ENCODE data around the gene RELA.
"Not testable (repeated sequence)": the region's sequence is repeated elsewhere in the genome, so short reads cannot be mapped to it uniquely, and the experiment has no call there.

RELA gene

GRCh38 chr11:65662799-65663638 lies at the start of gene RELA:
Gene RELA (minus strand): TSS chr11:65662916. CDS start chr11:65662832, 84 bp downstream.
- DNase-seq = peak; percentile 97 to 99 (median 99)

GRCh38 chr11:65711785-65712632 lies 49.3 kb upstream of the RELA start, which contains the start of gene KAT5:
Gene KAT5 (plus strand): TSS chr11:65712252. CDS start chr11:65712268, 16 bp downstream.
- DNase-seq = peak; percentile 98 to 99 (median 99)

- peak in 1 of 3 donors; percentile 11 for DNase-seq
These were observed 47.7 kb upstream of the RELA start for GRCh38 chr11:65710421-65710820.

DNA sequence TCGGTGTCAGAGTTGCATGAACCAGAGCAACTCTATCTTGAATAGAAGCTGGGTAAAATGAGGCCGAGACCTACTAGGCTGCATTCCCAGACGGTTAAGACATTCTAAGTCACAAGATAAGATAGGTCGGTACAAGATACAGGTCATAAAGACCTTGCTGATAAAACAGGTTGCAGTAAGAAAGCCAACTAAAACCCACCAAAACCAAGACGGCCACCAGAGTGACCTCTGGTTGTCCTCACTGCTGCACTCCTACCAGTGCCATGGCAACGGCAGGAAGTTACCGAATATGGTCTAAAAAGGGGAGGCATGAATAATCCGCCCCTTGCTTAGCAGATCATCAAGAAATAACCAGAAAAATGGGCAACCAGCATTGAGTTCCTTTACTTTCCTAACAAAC lies 46.9 kb upstream of the RELA start:
- DNase-seq = peak in 1 of 3 donors; percentile 38

- DNase-seq = peak in 2 of 3 donors; percentile 17 to 28
These were observed 45.7 kb upstream of the RELA start for GRCh38 chr11:65708451-65708850.

GRCh38 chr11:65707002-65707401 lies 44.3 kb upstream of the RELA start:
- DNase-seq = not testable (repeated sequence)

GRCh38 chr11:65706303-65706763 lies 43.6 kb upstream of the RELA start:
- peak; percentile 57 to 66 (median 66) for DNase-seq

DNA sequence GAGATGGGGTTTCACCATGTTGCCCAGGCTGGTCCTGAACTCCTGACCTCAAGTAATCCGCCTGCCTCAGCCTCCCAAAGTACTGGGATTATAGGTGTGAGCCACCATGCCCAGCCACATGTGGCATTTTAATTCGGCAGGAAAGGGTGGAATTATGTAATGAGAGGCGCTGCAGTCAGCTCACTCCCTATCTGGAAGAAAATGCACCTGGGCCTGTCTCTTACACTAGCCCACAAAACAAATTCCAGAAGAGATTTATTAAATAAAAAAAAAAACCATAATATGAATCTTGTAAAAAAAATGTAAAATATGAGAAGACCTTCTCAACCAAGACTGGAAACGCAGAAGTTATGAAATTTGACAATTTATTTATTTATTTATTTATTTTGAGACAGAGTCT lies 41.1 kb upstream of the RELA start:
- no peak for DNase-seq

DNA sequence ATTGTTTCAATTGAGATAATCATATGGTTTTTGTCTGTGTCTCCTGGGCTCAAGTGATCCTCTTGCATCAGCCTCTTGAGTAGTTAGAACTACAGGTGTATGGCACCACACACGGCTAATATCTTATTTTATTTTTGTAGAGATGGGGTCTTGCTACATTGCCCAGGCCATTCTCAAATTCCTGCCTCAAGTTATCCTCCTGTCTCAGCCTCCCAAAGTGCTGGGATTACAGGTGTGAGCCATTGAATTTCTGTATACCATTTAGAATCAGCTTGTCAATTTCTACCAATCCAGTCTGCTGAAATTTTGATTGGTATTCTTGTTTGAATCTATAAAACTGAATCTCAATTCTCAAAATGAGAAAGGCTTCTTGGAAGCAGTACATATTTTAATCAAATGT lies 39.0 kb upstream of the RELA start:
- DNase-seq = no peak

DNA sequence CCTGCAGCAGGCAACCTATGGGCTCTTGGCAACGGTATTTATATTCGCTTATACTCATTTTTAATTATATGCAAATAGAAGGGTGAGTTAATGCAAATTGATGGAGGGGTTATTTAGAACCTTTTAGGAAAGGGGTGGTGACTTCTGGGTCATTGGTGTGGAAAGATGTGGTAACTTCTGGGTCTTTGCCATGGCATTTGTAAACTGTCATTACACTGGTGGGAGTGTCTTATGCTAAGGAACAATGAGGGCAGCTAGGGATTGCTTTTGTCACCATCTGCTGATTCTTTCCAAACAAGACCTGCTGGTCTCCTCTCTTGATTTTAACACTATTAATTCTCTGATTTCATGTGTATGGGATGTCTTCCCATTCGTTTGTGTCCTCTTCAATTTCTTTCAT lies 37.7 kb upstream of the RELA start:
- peak; percentile 22 to 31 (median 24) for DNase-seq

GRCh38 chr11:65699306-65699705 lies 36.6 kb upstream of the RELA start:
- DNase-seq = no peak

- no peak for DNase-seq
These were observed 35.5 kb upstream of the RELA start for GRCh38 chr11:65698205-65698604.

GRCh38 chr11:65696802-65697552 lies 34.3 kb upstream of the RELA start:
- DNase-seq = no peak

- DNase-seq = no peak
These were observed 32.9 kb upstream of the RELA start for GRCh38 chr11:65695459-65696241.

DNA sequence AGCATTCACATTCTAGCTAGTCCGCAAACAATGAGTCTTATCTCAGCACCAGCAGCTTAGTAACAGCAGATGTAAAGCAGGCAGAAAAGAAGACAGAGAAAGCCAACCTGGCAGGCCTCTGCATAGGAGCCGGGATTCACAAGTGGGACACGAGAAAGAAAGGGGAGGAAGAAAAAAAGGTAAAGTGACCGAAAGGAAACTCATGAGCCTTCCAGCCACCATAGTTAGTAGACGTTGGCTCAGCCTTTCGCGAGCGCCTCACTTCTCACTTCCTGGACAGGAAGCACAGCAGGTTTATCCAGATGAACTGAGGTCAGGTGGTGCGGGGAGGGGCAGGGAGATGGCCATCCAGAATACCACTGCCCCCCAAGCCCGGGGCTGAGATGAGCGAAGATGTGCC lies 29.7 kb upstream of the RELA start:
- DNase-seq = no peak

GRCh38 chr11:65691847-65692246 lies 29.1 kb upstream of the RELA start:
- not testable (repeated sequence) for DNase-seq

DNA sequence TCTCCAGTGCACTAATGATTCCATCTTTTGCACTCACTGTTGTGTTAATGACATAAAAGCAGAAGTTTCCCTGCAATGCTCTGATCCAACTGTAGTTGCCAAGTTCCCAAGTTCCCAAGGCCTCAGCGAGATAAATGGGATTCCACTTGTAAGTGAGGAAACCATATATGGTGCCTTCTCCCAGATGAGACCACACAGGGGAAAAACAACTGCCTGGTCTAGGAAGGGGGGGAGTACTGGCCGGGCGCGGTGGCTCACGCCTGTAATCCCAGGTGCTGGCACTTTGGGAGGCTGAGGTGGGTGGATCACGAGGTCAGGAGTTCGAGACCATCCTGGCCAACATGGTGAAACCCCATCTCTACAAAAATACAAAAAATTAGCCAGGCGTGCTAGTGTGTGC lies 23.3 kb upstream of the RELA start:
- DNase-seq = no peak

GRCh38 chr11:65683480-65683879 lies 20.8 kb upstream of the RELA start:
- not testable (repeated sequence) for DNase-seq

GRCh38 chr11:65680192-65680743 lies 17.6 kb upstream of the RELA start:
- no peak for DNase-seq

- DNase-seq = no peak
These were observed 10.3 kb upstream of the RELA start for GRCh38 chr11:65672982-65673381.

GRCh38 chr11:65672180-65672860 lies 9.6 kb upstream of the RELA start:
- DNase-seq = peak in 1 of 3 donors; percentile 16
